B cell (primary cell): ENCODE results near the gene SPATA6L. TPM values are rescaled to one million over a fixed set of nuclear protein-coding genes. Genes with fewer than 3 reads are reported as not detected.

Experiments
- ATAC-seq: fragments of 200-7000 bp; cut with Tn5 transposase; one replicate; pipeline ENCODE4 v1.10.0; 2021; ENCODE audit warnings: low read depth, mild to moderate bottlenecking, moderate number of reproducible peaks, moderate library complexity
- CTCF ChIA-PET: fragments of 350-600 bp; sonication (Branson Sonifier 250); formaldehyde crosslinking; loops from one replicate; lab custom pipeline; 2021; ENCODE audit warnings: antibody characterized with exemption, inconsistent platforms; lab: Charles Lee
- POLR2A ChIA-PET: fragments of 350-600 bp; sonication (Branson Sonifier 250); formaldehyde crosslinking; loops from one replicate; lab custom pipeline; 2021; ENCODE audit warnings: antibody characterized with exemption; lab: Charles Lee
- DNase-seq: peaks from one replicate; pipeline ENCODE4 v3.0.0; 2013
- H2AFZ ChIP-seq: 2 replicates; pipeline ENCODE4 v1.6.1; 2012; ENCODE audit warnings: mild to moderate bottlenecking, low read depth, low read length; ENCODE audit not compliant: insufficient read depth, poor library complexity, severe bottlenecking
- H3K27ac ChIP-seq, 2 donors: 1 replicate in 1 of 2; 2 replicates in 1 of 2; pipeline ENCODE4 v1.5.1; 2012 to 2013; ENCODE audit warnings: low read length in 2 of 2, mild to moderate bottlenecking in 2 of 2, moderate library complexity in 1 of 2
- H3K27me3 ChIP-seq, 4 experiments: fragments of 200-600 bp in 1 of 4; sonication (generic) in 1 of 4; replicated peaks in 1 of 4; 1 replicate in 2 of 4; 2 replicates in 2 of 4; pipeline versions ENCODE4 v1.6.1 to v1.7.0; 2013 to 2016; ENCODE audit warnings: low read length in 3 of 4, mild to moderate bottlenecking in 2 of 4, mixed read lengths in 1 of 4, moderate library complexity in 1 of 4; ENCODE audit not compliant: insufficient read depth in 4 of 4, control insufficient read depth in 3 of 4; ENCODE audit errors: control extremely low read depth in 1 of 4
- H3K36me3 ChIP-seq, 2 experiments: replicated peaks in 1 of 2; 1 replicate in 1 of 2; 2 replicates in 1 of 2; pipeline versions ENCODE4 v1.6.1 to v1.7.1; 2013; ENCODE audit warnings: low read length in 1 of 2; ENCODE audit not compliant: insufficient read depth in 2 of 2, control insufficient read depth in 1 of 2; ENCODE audit errors: control extremely low read depth in 1 of 2, extremely low read depth in 1 of 2
- H3K4me1 ChIP-seq, 2 donors: fragments of 200-600 bp in 1 of 2; sonication (generic) in 1 of 2; 1 replicate in 1 of 2; 2 replicates in 1 of 2; pipeline versions ENCODE4 v1.5.1 to v1.6.1; 2013 to 2017; ENCODE audit warnings: low read length in 2 of 2; ENCODE audit not compliant: control insufficient read depth in 2 of 2, insufficient read depth in 2 of 2
- H3K4me2 ChIP-seq: replicated peaks from 2 replicates; pipeline ENCODE3; 2012; ENCODE audit warnings: mild to moderate bottlenecking, low read depth, low read length; ENCODE audit not compliant: poor library complexity, severe bottlenecking
- H3K4me3 ChIP-seq, 5 experiments: fragments of 200-600 bp in 1 of 5; sonication (generic) in 1 of 5; 1 replicate in 3 of 5; 2 replicates in 2 of 5; pipeline versions ENCODE4 v1.5.1 to v1.7.0; 2011 to 2016; ENCODE audit warnings: low read length in 4 of 5, mild to moderate bottlenecking in 4 of 5, low read depth in 2 of 5, control low read depth in 1 of 5, moderate library complexity in 1 of 5; ENCODE audit not compliant: insufficient read depth in 1 of 5; ENCODE audit errors: control extremely low read depth in 1 of 5, extremely low read depth in 1 of 5
- H3K79me2 ChIP-seq: fragments of 200-600 bp; sonication (generic); one replicate; pipeline ENCODE4 v1.6.0; 2016; ENCODE audit warnings: low read length; ENCODE audit not compliant: control insufficient read depth, insufficient read depth
- H3K9ac ChIP-seq: fragments of 200-600 bp; sonication (generic); 2 replicates; pipeline ENCODE4 v1.6.1; 2017; ENCODE audit warnings: mild to moderate bottlenecking, low read length, moderate library complexity
- H3K9me3 ChIP-seq, 3 donors: one replicate each; pipeline versions ENCODE4 v1.6.1 to v1.7.1; 2013; ENCODE audit warnings: low read length in 2 of 3; ENCODE audit not compliant: control insufficient read depth in 2 of 3, insufficient read depth in 1 of 3; ENCODE audit errors: control extremely low read depth in 1 of 3
- H4K20me1 ChIP-seq: 2 replicates; pipeline ENCODE4 v1.6.0; 2012; ENCODE audit warnings: mild to moderate bottlenecking, low read length; ENCODE audit not compliant: insufficient read depth, control insufficient read depth, poor library complexity, severe bottlenecking
- H3K27ac Mint-ChIP-seq: one replicate; pipeline ENCODE4 v1.8.0; 2021; ENCODE audit warnings: mixed read lengths
- H3K27me3 Mint-ChIP-seq: one replicate; pipeline ENCODE4 v1.8.0; 2021; ENCODE audit warnings: mixed read lengths
- H3K4me1 Mint-ChIP-seq: one replicate; pipeline ENCODE4 v1.8.0; 2021; ENCODE audit warnings: mixed read lengths
- H3K4me3 Mint-ChIP-seq: one replicate; pipeline ENCODE4 v1.8.0; 2021; ENCODE audit warnings: mixed read lengths
- H3K9me3 Mint-ChIP-seq: one replicate; pipeline ENCODE4 v1.8.0; 2022; ENCODE audit warnings: mixed read lengths; ENCODE audit not compliant: insufficient read depth
- EZH2 ChIP-seq: IDR thresholded peaks from 2 replicates; pipeline ENCODE4 v1.6.1; 2012; ENCODE audit warnings: borderline replicate concordance, low read depth, mild to moderate bottlenecking, moderate library complexity, low read length; ENCODE audit not compliant: insufficient read depth, poor library complexity, severe bottlenecking
- WGBS: methylation state at CpG from one replicate; pipeline ENCODE4 v1.1.5; 2013; ENCODE audit warnings: missing lambda C conversion rate; ENCODE audit not compliant: insufficient coverage; 5-methylcytosine and 5-hydroxymethylcytosine counted together
- intact Hi-C: fragments of 100-400 bp; cut with micrococcal nuclease; formaldehyde crosslinking; loops from one replicate; pipeline ENCODE4 v1.10.0; 2022
- polyA plus RNA-seq: library from polyadenylated mRNA; depleted of rRNA; stranded (reverse); fragments of >200 nt; gene quantifications from 2 replicates; pipeline ENCODE4 v1.2.3, GENCODE V29; 2012
- total RNA-seq, 2 donors: library from RNA; stranded (reverse); fragments of 120-200 nt in 1 of 2; gene quantifications; 1 replicate in 1 of 2; 2 replicates in 1 of 2; pipeline versions ENCODE4 v1.2.3 to v1.2.4, GENCODE V29; 2013 to 2022
- TF ChIP-seq, protein P1 (sequence below): fragments of 200-600 bp; IDR thresholded peaks from one replicate; pipeline ENCODE4 v1.8.0; 2022; ENCODE audit warnings: antibody characterized with exemption, mild to moderate bottlenecking

The SPATA6L gene
- total and polyA plus RNA-seq, 2 donors (not counting 1 experiment from before 2014, with no cell fraction given), result 0.09 to 1.2 TPM

DNA sequence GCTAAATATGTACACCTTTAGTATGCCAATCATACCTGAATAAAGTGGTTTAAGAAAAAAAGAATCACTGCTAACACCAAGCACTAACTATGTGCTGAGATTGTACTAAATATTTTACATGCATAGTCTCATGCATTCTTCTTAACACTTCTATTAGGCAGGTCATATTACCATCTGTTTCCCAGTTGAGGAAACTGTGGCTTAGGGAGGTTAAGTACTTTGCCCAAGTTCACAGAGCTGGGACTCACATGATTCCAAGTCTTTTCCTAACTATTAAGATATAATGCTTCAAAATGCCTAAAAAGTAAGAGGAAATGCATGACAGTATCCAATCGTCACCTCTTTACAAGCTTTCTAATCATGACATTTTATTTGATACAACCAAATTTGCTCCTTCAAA lies 73.4 kb downstream of the SPATA6L start:
- whole genome bisulfite sequencing, result no CpG with 5 or more reads among the region's 1 CpG
- H3K36me3 ChIP-seq, result no peaks in the 10 kb centered on the region
- TF ChIP-seq EZH2, result no peak
- TF ChIP-seq, protein P1, sequence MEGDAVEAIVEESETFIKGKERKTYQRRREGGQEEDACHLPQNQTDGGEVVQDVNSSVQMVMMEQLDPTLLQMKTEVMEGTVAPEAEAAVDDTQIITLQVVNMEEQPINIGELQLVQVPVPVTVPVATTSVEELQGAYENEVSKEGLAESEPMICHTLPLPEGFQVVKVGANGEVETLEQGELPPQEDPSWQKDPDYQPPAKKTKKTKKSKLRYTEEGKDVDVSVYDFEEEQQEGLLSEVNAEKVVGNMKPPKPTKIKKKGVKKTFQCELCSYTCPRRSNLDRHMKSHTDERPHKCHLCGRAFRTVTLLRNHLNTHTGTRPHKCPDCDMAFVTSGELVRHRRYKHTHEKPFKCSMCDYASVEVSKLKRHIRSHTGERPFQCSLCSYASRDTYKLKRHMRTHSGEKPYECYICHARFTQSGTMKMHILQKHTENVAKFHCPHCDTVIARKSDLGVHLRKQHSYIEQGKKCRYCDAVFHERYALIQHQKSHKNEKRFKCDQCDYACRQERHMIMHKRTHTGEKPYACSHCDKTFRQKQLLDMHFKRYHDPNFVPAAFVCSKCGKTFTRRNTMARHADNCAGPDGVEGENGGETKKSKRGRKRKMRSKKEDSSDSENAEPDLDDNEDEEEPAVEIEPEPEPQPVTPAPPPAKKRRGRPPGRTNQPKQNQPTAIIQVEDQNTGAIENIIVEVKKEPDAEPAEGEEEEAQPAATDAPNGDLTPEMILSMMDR, result no peak
- POLR2A ChIA-PET, result no interaction called here
- Mint-ChIP-seq H3K4me1 (peaks cover 6% of the 10 kb centered on the region), H3K27me3 (peaks cover 7% of the 10 kb centered on the region), H3K4me3 (no peak overlapping the region), H3K27ac (no peak overlapping the region), H3K9me3 (no peaks in the 10 kb centered on the region)
- no peaks in the 10 kb centered on the region for H3K9me3 ChIP-seq
- CTCF ChIA-PET, result no interaction called here
- intact Hi-C loops, result no loop called here
- H3K4me2 ChIP-seq, result no peak overlapping the region
- H3K27ac ChIP-seq, result no peak overlapping the region
- H3K4me3 ChIP-seq, result no peak overlapping the region
- no peak overlapping the region for H2AFZ ChIP-seq
- H3K27me3 ChIP-seq, result no peaks in the 10 kb centered on the region
- no peaks in the 10 kb centered on the region for H3K79me2 ChIP-seq
- ATAC-seq (no peak), DNase-seq (no peak)
- H4K20me1 ChIP-seq, result no peaks in the 10 kb centered on the region
- H3K4me1 ChIP-seq, result peaks cover 0 to 4% of the 10 kb centered on the region in 2 donors
- H3K9ac ChIP-seq, result no peak overlapping the region

DNA sequence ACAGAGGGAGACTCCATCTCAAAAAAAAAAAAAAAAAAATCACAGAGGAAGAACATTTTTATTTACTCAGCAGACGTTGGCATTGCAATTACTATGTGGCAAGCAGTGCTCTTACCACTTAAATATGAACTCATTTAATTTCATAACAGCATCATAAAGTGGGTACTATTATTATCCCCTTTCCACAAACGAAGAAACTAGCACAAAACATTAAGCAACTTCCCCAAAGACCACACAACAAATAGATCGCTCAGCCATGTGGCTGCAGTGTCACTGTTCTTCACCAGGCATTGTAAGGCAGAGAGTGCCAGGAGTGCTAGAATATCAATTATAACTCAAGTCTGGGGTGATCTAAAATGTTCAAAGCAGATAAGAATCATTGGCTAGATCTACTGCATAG lies 74.0 kb downstream of the SPATA6L start:
- Histone ChIP-seq H2AFZ (no peak overlapping the region), H4K20me1 (no peaks in the 10 kb centered on the region), H3K9me3 (no peaks in the 10 kb centered on the region), H3K36me3 (no peaks in the 10 kb centered on the region), H3K9ac (no peak overlapping the region), H3K4me2 (no peak overlapping the region), H3K4me3 (no peak overlapping the region), H3K79me2 (no peaks in the 10 kb centered on the region), H3K27ac (no peak overlapping the region), H3K4me1 (peaks cover 0 to 4% of the 10 kb centered on the region in 2 donors), H3K27me3 (no peaks in the 10 kb centered on the region)
- Mint-ChIP-seq H3K4me3 (no peak overlapping the region), H3K9me3 (no peaks in the 10 kb centered on the region), H3K27ac (no peak overlapping the region), H3K27me3 (peaks cover 7% of the 10 kb centered on the region), H3K4me1 (peaks cover 6% of the 10 kb centered on the region)
- DNase-seq, result no peak
- POLR2A ChIA-PET, result no interaction called here
- no CpG with 5 or more reads among the region's 3 CpGs for WGBS
- no peak for ATAC-seq
- CTCF ChIA-PET, result no interaction called here
- intact Hi-C loops, result no loop called here
- TF ChIP-seq, protein P1, result no peak
- TF ChIP-seq EZH2, result no peak
